HG02623 (cell line): Measurements from ENCODE around the gene ARHGEF26.

Experiments used
- ATAC-seq: cut with Tn5 transposase; IDR thresholded peaks from one replicate; pipeline ENCODE4 v1.9.1; 2021; ENCODE audit warnings: moderate library complexity; ENCODE audit not compliant: unreplicated experiment

Gene ARHGEF26

GRCh38 chr3:154112146-154112852 lies 8.9 kb upstream of the ARHGEF26 start:
- no peak for ATAC-seq

GRCh38 chr3:154113609-154114008 lies 7.6 kb upstream of the ARHGEF26 start:
- ATAC-seq = no peak

- no peak for ATAC-seq
Measured at GRCh38 chr3:154115332-154115731, 5.9 kb upstream of the ARHGEF26 start.

- no peak for ATAC-seq
Measured at GRCh38 chr3:154119951-154120350, 1.2 kb upstream of the ARHGEF26 start.

- ATAC-seq = peak; percentile 26
Measured at GRCh38 chr3:154121701-154122551, 736 bp downstream of the ARHGEF26 start.

- no peak for ATAC-seq
Measured at GRCh38 chr3:154122552-154122911, 1.3 kb downstream of the ARHGEF26 start.

- no peak for ATAC-seq
Measured at GRCh38 chr3:154122912-154123559, 1.8 kb downstream of the ARHGEF26 start.

- no peak for ATAC-seq
Measured at GRCh38 chr3:154123906-154124305, 2.7 kb downstream of the ARHGEF26 start.

- ATAC-seq = no peak
Measured at GRCh38 chr3:154125378-154126030, 4.3 kb downstream of the ARHGEF26 start.

GRCh38 chr3:154126651-154127050 lies 5.5 kb downstream of the ARHGEF26 start:
- ATAC-seq = no peak

GRCh38 chr3:154129625-154130024 lies 8.4 kb downstream of the ARHGEF26 start:
- ATAC-seq = no peak

- no peak for ATAC-seq
Measured at GRCh38 chr3:154130540-154130939, 9.3 kb downstream of the ARHGEF26 start.

GRCh38 chr3:154131830-154132229 lies 10.6 kb downstream of the ARHGEF26 start:
- no peak for ATAC-seq

- no peak for ATAC-seq
Measured at GRCh38 chr3:154132777-154133375, 11.7 kb downstream of the ARHGEF26 start.

- no peak for ATAC-seq
Measured at GRCh38 chr3:154135511-154136173, 14.5 kb downstream of the ARHGEF26 start.

GRCh38 chr3:154137036-154137435 lies 15.8 kb downstream of the ARHGEF26 start:
- no peak for ATAC-seq

GRCh38 chr3:154139996-154140436 lies 18.8 kb downstream of the ARHGEF26 start:
- ATAC-seq = no peak

- no peak for ATAC-seq
Measured at GRCh38 chr3:154142608-154143007, 21.4 kb downstream of the ARHGEF26 start.

- ATAC-seq = no peak
Measured at GRCh38 chr3:154143873-154144272, 22.7 kb downstream of the ARHGEF26 start.

GRCh38 chr3:154144825-154145465 lies 23.8 kb downstream of the ARHGEF26 start:
- no peak for ATAC-seq
